A673 (cell line): ENCODE results near the gene CRISP1. TPM values are rescaled to one million over a fixed set of nuclear protein-coding genes. Genes with fewer than 3 reads are reported as not detected.
"Not testable (repeated sequence)": the region's sequence is repeated elsewhere in the genome, so short reads cannot be mapped to it uniquely, and the experiment has no call there.

Experiments
- BruUV-seq: library from RNA; stranded (reverse); fragments of 400-500 nt; replicated peaks from 2 replicates; lab custom pipeline; 2021; lab: Mats Ljungman, UMichigan
- CTCF ChIA-PET: fragments of 300-600 bp; sonication (Branson Sonifier 250); formaldehyde crosslinking; loops from one replicate; lab custom pipeline; 2022; ENCODE audit warnings: antibody characterized with exemption; lab: Charles Lee
- POLR2A ChIA-PET: fragments of 300-600 bp; sonication (Branson Sonifier 250); formaldehyde crosslinking; loops from one replicate; lab custom pipeline; 2022; ENCODE audit warnings: antibody characterized with exemption; ENCODE audit not compliant: low non-redundant PET; lab: Charles Lee
- DNase-seq: peaks from one replicate; pipeline ENCODE4 v3.0.0-alpha.2; 2015; ENCODE audit warnings: low spot score
- H3K27ac ChIP-seq: fragments of 200-600 bp; sonication (generic); 2 replicates; pipeline ENCODE4 v1.5.1; 2016; ENCODE audit warnings: mixed run types, low read depth, mild to moderate bottlenecking, mixed read lengths, antibody characterized with exemption, low read length; ENCODE audit not compliant: poor library complexity, severe bottlenecking
- H3K27me3 ChIP-seq: fragments of 200-600 bp; sonication (generic); replicated peaks from 2 replicates; pipeline ENCODE4 v1.6.1; 2017; ENCODE audit warnings: mixed run types, low read depth, mild to moderate bottlenecking, mixed read lengths, antibody characterized with exemption, low read length; ENCODE audit not compliant: insufficient read depth, poor library complexity
- H3K36me3 ChIP-seq: fragments of 200-600 bp; sonication (generic); 2 replicates; pipeline ENCODE4 v1.6.1; 2016; ENCODE audit warnings: mixed run types, mild to moderate bottlenecking, mixed read lengths, antibody characterized with exemption, low read length; ENCODE audit not compliant: insufficient read depth, poor library complexity, severe bottlenecking
- H3K4me1 ChIP-seq: fragments of 200-600 bp; sonication (generic); 2 replicates; pipeline ENCODE4 v1.6.1; 2017; ENCODE audit warnings: mixed run types, mild to moderate bottlenecking, mixed read lengths, antibody characterized with exemption, low read length; ENCODE audit not compliant: insufficient read depth, poor library complexity, severe bottlenecking
- H3K4me3 ChIP-seq: fragments of 200-600 bp; sonication (generic); 2 replicates; pipeline ENCODE4 v1.5.1; 2016; ENCODE audit warnings: low read depth, mixed run types, mild to moderate bottlenecking, mixed read lengths, low read length; ENCODE audit not compliant: poor library complexity, severe bottlenecking
- H3K9me3 ChIP-seq: fragments of 200-600 bp; sonication (generic); 2 replicates; pipeline ENCODE4 v1.6.1; 2016; ENCODE audit warnings: mixed run types, low read depth, mild to moderate bottlenecking, mixed read lengths, antibody characterized with exemption, low read length; ENCODE audit not compliant: poor library complexity, severe bottlenecking
- CTCF ChIP-seq: fragments of 300-800, 200-600 bp; sonication (generic); conservative IDR thresholded peaks from 2 replicates; pipeline ENCODE4 v1.5.1; 2017; ENCODE audit warnings: low read depth, mild to moderate bottlenecking, antibody characterized with exemption, low read length, moderate library complexity, mixed read lengths
- EZH2 ChIP-seq: fragments of 200-600 bp; sonication (generic); IDR thresholded peaks from 2 replicates; pipeline ENCODE4 v1.6.1; 2017; ENCODE audit warnings: borderline replicate concordance, low read depth, mild to moderate bottlenecking, mixed read lengths, antibody characterized with exemption, low read length; ENCODE audit not compliant: poor library complexity, severe bottlenecking
- intact Hi-C: fragments of 100-400 bp; cut with micrococcal nuclease; formaldehyde crosslinking; loops from one replicate; pipeline ENCODE4 v1.10.0; 2022; ENCODE audit not compliant: unreplicated experiment
- total RNA-seq: library from RNA; stranded (reverse); gene quantifications from 2 replicates; pipeline ENCODE4 v1.2.3, GENCODE V29; 2021

Gene CRISP1
- total RNA-seq, 1 experiment from 2014 or later: not detected

GRCh38 chr6:49801525-49801924, 64.8 kb downstream of the CRISP1 start:
- intact Hi-C loops: no loop called here
- CTCF ChIA-PET: no interaction called here
- TF ChIP-seq CTCF (no peak), EZH2 (no peak)
- no TSS peak for BruUV-seq
- Histone ChIP-seq H3K27me3 (no peaks in the 10 kb centered on the region), H3K36me3 (no peaks in the 10 kb centered on the region), H3K4me3 (no peak overlapping the region), H3K9me3 (no peaks in the 10 kb centered on the region), H3K27ac (no peak overlapping the region), H3K4me1 (no peaks in the 10 kb centered on the region)
- POLR2A ChIA-PET: no interaction called here
- DNase-seq: no peak

GRCh38 chr6:49799090-49799489, 67.2 kb downstream of the CRISP1 start:
- no peaks in the 10 kb centered on the region for H3K4me1 ChIP-seq

GRCh38 chr6:49796842-49797455, 69.4 kb downstream of the CRISP1 start:
- POLR2A ChIA-PET, BruUV-seq, H3K4me1 ChIP-seq, H3K36me3 ChIP-seq, H3K9me3 ChIP-seq, H3K4me3 ChIP-seq, H3K27me3 ChIP-seq, H3K27ac ChIP-seq, CTCF ChIA-PET, DNase-seq, intact Hi-C loops: not testable (repeated sequence)

More at GRCh38 chr6:49799090-49799489, 67.2 kb downstream of the CRISP1 start:
- POLR2A ChIA-PET: no interaction called here
- Histone ChIP-seq H3K27ac (no peak overlapping the region), H3K9me3 (no peaks in the 10 kb centered on the region), H3K27me3 (no peaks in the 10 kb centered on the region), H3K36me3 (no peaks in the 10 kb centered on the region), H3K4me3 (no peak overlapping the region)
- intact Hi-C loops: no loop called here
- TF ChIP-seq CTCF: no peak
- TF ChIP-seq EZH2: no peak
- CTCF ChIA-PET: no interaction called here
- no TSS peak for BruUV-seq
- DNase-seq: no peak

GRCh38 chr6:49790341-49790740, 76.0 kb downstream of the CRISP1 start:
- TF ChIP-seq CTCF (no peak), EZH2 (no peak)
- BruUV-seq: no TSS peak
- ChIA-PET CTCF (no interaction called here), POLR2A (no interaction called here)
- Histone ChIP-seq H3K27ac (no peak overlapping the region), H3K4me1 (no peaks in the 10 kb centered on the region), H3K27me3 (no peaks in the 10 kb centered on the region), H3K4me3 (no peak overlapping the region), H3K9me3 (no peaks in the 10 kb centered on the region), H3K36me3 (no peaks in the 10 kb centered on the region)
- DNase-seq: no peak
- intact Hi-C loops: no loop called here
